HFFc6 (cell line): ENCODE measurements around the gene BMPR1B. TPM values are rescaled to one million over a fixed set of nuclear protein-coding genes. Genes with fewer than 3 reads are reported as not detected.

Source experiments
- DNase-seq: peaks from one replicate; pipeline ENCODE4 v3.0.0-alpha.2; 2018
- H3K27ac Mint-ChIP-seq: 2 replicates; pipeline ENCODE4 v1.8.0; 2020; ENCODE audit warnings: mild to moderate bottlenecking, mixed read lengths
- H3K27me3 Mint-ChIP-seq: 2 replicates; pipeline ENCODE4 v1.8.0; 2021; ENCODE audit warnings: mild to moderate bottlenecking, moderate library complexity, mixed read lengths; ENCODE audit not compliant: insufficient read depth
- H3K36me3 Mint-ChIP-seq: 2 replicates; pipeline ENCODE4 v1.8.0; 2021; ENCODE audit warnings: low read depth, mixed read lengths
- H3K4me1 Mint-ChIP-seq: 2 replicates; pipeline ENCODE4 v1.8.0; 2020; ENCODE audit warnings: low read depth, mixed read lengths
- H3K4me3 Mint-ChIP-seq: 2 replicates; pipeline ENCODE4 v1.8.0; 2020; ENCODE audit warnings: mild to moderate bottlenecking, moderate library complexity, mixed read lengths
- H3K9me3 Mint-ChIP-seq: 2 replicates; pipeline ENCODE4 v1.8.0; 2020; ENCODE audit warnings: mild to moderate bottlenecking, mixed read lengths
- CTCF ChIP-seq: fragments of 200-600 bp; sonication (generic); IDR thresholded peaks from 2 replicates; pipeline ENCODE4 v1.5.0; 2021; ENCODE audit warnings: antibody characterized with exemption, mild to moderate bottlenecking
- total RNA-seq, 6 experiments: library from RNA; stranded (reverse); fragmentation: NEBNext Ultra II Directional; extraction: Animal tissue kit (Norgen Biotek cat#: 25700); gene quantifications; 2 replicates in 1 of 6; 3 replicates in 5 of 6; pipeline ENCODE4 v1.2.3, GENCODE V29; 2021

The BMPR1B gene
- total RNA-seq, 6 experiments from 2014 or later, result not detected

GRCh38 chr4:94924566-94924965 lies 166.8 kb downstream of the BMPR1B start:
- no peak overlapping the region for H3K27ac Mint-ChIP-seq
- no peak for DNase-seq
- H3K27me3 Mint-ChIP-seq, result no peaks in the 10 kb centered on the region
- no peaks in the 10 kb centered on the region for H3K9me3 Mint-ChIP-seq
- no peak overlapping the region for H3K4me3 Mint-ChIP-seq
- no peaks in the 10 kb centered on the region for H3K36me3 Mint-ChIP-seq
- no peak for TF ChIP-seq CTCF
- no peaks in the 10 kb centered on the region for H3K4me1 Mint-ChIP-seq

GRCh38 chr4:94925764-94926347 lies 168.1 kb downstream of the BMPR1B start:
- no peak for TF ChIP-seq CTCF
- Mint-ChIP-seq H3K4me3 (no peak overlapping the region), H3K27me3 (no peaks in the 10 kb centered on the region; the same call in 1 of the 2 replicates), H3K27ac (no peak overlapping the region), H3K36me3 (no peaks in the 10 kb centered on the region), H3K9me3 (no peaks in the 10 kb centered on the region), H3K4me1 (no peaks in the 10 kb centered on the region)
- DNase-seq, result no peak

GRCh38 chr4:94926936-94927335 lies 169.2 kb downstream of the BMPR1B start:
- Mint-ChIP-seq H3K27ac (no peak overlapping the region), H3K9me3 (no peaks in the 10 kb centered on the region), H3K36me3 (no peaks in the 10 kb centered on the region), H3K27me3 (peaks cover 3% of the 10 kb centered on the region; the same call in 1 of the 2 replicates), H3K4me1 (no peaks in the 10 kb centered on the region), H3K4me3 (no peak overlapping the region)
- DNase-seq, result no peak
- no peak for TF ChIP-seq CTCF

GRCh38 chr4:94927696-94928095 lies 169.9 kb downstream of the BMPR1B start:
- no peak for DNase-seq
- Mint-ChIP-seq H3K36me3 (no peaks in the 10 kb centered on the region), H3K27ac (no peak overlapping the region), H3K4me1 (no peaks in the 10 kb centered on the region), H3K9me3 (no peaks in the 10 kb centered on the region), H3K4me3 (no peak overlapping the region), H3K27me3 (peaks cover 3% of the 10 kb centered on the region; the same call in 1 of the 2 replicates)
- no peak for TF ChIP-seq CTCF

GRCh38 chr4:94929696-94930095 lies 171.9 kb downstream of the BMPR1B start:
- no peak for TF ChIP-seq CTCF
- no peaks in the 10 kb centered on the region for H3K9me3 Mint-ChIP-seq
- peaks cover 3% of the 10 kb centered on the region; the same call in 1 of the 2 replicates for H3K27me3 Mint-ChIP-seq
- H3K4me3 Mint-ChIP-seq, result no peak overlapping the region
- H3K36me3 Mint-ChIP-seq, result no peaks in the 10 kb centered on the region
- H3K4me1 Mint-ChIP-seq, result no peaks in the 10 kb centered on the region; the same call in 1 of the 2 replicates
- no peak for DNase-seq
- no peak overlapping the region for H3K27ac Mint-ChIP-seq
